Measurements from ENCODE around the gene RIMS4. TPM values are rescaled to one million over a fixed set of nuclear protein-coding genes. Genes with fewer than 3 reads are reported as not detected.

The RIMS4 gene
- total and polyA plus RNA-seq, 4 donors, result not detected

GRCh38 chr20:44839481-44839880 lies 29.1 kb upstream of the RIMS4 start:
- H3K36me3 ChIP-seq (ENCODE audit: control insufficient read depth in 4 of 4, insufficient read depth in 3 of 4, low read depth in 1 of 4, low read length in 3 of 4), result no peaks in the 10 kb centered on the region
- H3K9me3 ChIP-seq (ENCODE audit: control insufficient read depth in 4 of 4, low read length in 3 of 4), result no peaks in the 10 kb centered on the region
- no peaks in the 10 kb centered on the region for H3K4me1 ChIP-seq (ENCODE audit: control insufficient read depth in 4 of 4, insufficient read depth in 4 of 4, low read length in 3 of 4)
- no peak overlapping the region for H3K9ac ChIP-seq (ENCODE audit: low read depth in 1 of 2, low read length in 2 of 2)
- no peak overlapping the region for H3K27ac ChIP-seq (ENCODE audit: low read depth in 1 of 2, low read length in 2 of 2)
- H3K27me3 ChIP-seq (ENCODE audit: control insufficient read depth in 4 of 4, insufficient read depth in 4 of 4, low read length in 3 of 4), result peaks cover 0 to 8% (median 1%) of the 10 kb centered on the region in 4 donors
- whole genome bisulfite sequencing, result 78% methylated on average over 5 of the region's 5 CpGs
- no peak for TF ChIP-seq RXRA (IDR thresholded peaks at IDR 0.05)
- H3K4me3 ChIP-seq (ENCODE audit: low read depth in 1 of 3, low read length in 3 of 3), result no peak overlapping the region
- DNase-seq (ENCODE audit: low spot score), result no peak

GRCh38 chr20:44838521-44838920 lies 28.2 kb upstream of the RIMS4 start:
- WGBS, result 84% methylated on average over 1 of the region's 1 CpG
- Histone ChIP-seq H3K4me1 (ENCODE audit: control insufficient read depth in 4 of 4, insufficient read depth in 4 of 4, low read length in 3 of 4) (no peaks in the 10 kb centered on the region), H3K4me3 (ENCODE audit: low read depth in 1 of 3, low read length in 3 of 3) (no peak overlapping the region), H3K36me3 (ENCODE audit: control insufficient read depth in 4 of 4, insufficient read depth in 3 of 4, low read depth in 1 of 4, low read length in 3 of 4) (no peaks in the 10 kb centered on the region), H3K27ac (ENCODE audit: low read depth in 1 of 2, low read length in 2 of 2) (no peak overlapping the region), H3K9ac (ENCODE audit: low read depth in 1 of 2, low read length in 2 of 2) (no peak overlapping the region), H3K27me3 (ENCODE audit: control insufficient read depth in 4 of 4, insufficient read depth in 4 of 4, low read length in 3 of 4) (peaks cover 0 to 10% (median 1%) of the 10 kb centered on the region in 4 donors), H3K9me3 (ENCODE audit: control insufficient read depth in 4 of 4, low read length in 3 of 4) (no peaks in the 10 kb centered on the region)
- TF ChIP-seq NR2F2 (IDR thresholded peaks at IDR 0.05), result no peak
- TF ChIP-seq ATF3 (IDR thresholded peaks at IDR 0.05), result no peak
- no peak for TF ChIP-seq RXRA (IDR thresholded peaks at IDR 0.05)
- no peak for TF ChIP-seq HNF4G (IDR thresholded peaks at IDR 0.05)
- DNase-seq (ENCODE audit: low spot score), result no peak

GRCh38 chr20:44837946-44838345 lies 27.6 kb upstream of the RIMS4 start:
- WGBS, result 51% methylated on average over 3 of the region's 3 CpGs
- Histone ChIP-seq H3K4me1 (ENCODE audit: control insufficient read depth in 4 of 4, insufficient read depth in 4 of 4, low read length in 3 of 4) (no peaks in the 10 kb centered on the region), H3K9me3 (ENCODE audit: control insufficient read depth in 4 of 4, low read length in 3 of 4) (no peaks in the 10 kb centered on the region), H3K27me3 (ENCODE audit: control insufficient read depth in 4 of 4, insufficient read depth in 4 of 4, low read length in 3 of 4) (peaks cover 0 to 10% (median 1%) of the 10 kb centered on the region in 4 donors), H3K9ac (ENCODE audit: low read depth in 1 of 2, low read length in 2 of 2) (no peak overlapping the region), H3K27ac (ENCODE audit: low read depth in 1 of 2, low read length in 2 of 2) (no peak overlapping the region), H3K4me3 (ENCODE audit: low read depth in 1 of 3, low read length in 3 of 3) (no peak overlapping the region), H3K36me3 (ENCODE audit: control insufficient read depth in 4 of 4, insufficient read depth in 3 of 4, low read depth in 1 of 4, low read length in 3 of 4) (no peaks in the 10 kb centered on the region)
- TF ChIP-seq TAF1 (conservative IDR thresholded peaks at IDR 0.05) (no peak), ATF3 (IDR thresholded peaks at IDR 0.05) (no peak), HNF4G (IDR thresholded peaks at IDR 0.05) (no peak), MAX (IDR thresholded peaks at IDR 0.05) (no peak), JUND (IDR thresholded peaks at IDR 0.05) (no peak), HNF4A (conservative IDR thresholded peaks at IDR 0.05) (no peak), ZBTB33 (IDR thresholded peaks at IDR 0.05) (no peak), CTCF (IDR thresholded peaks at IDR 0.05; ENCODE audit: low read depth, low read length, missing input control) (no peak), RAD21 (IDR thresholded peaks at IDR 0.05) (no peak), EGR1 (IDR thresholded peaks at IDR 0.05; ENCODE audit: low read depth in 2 of 2) (no peak), FOXA1 (IDR thresholded peaks at IDR 0.05) (no peak), RXRA (IDR thresholded peaks at IDR 0.05) (no peak)
- DNase-seq (ENCODE audit: low spot score), result no peak

All from liver (tissue), 9 donors.